ENCODE measurements around the gene AFF3. TPM values are rescaled to one million over a fixed set of nuclear protein-coding genes. Genes with fewer than 3 reads are reported as not detected.

Gene AFF3
- total RNA-seq, 1 experiment from 2014 or later = not detected

DNA sequence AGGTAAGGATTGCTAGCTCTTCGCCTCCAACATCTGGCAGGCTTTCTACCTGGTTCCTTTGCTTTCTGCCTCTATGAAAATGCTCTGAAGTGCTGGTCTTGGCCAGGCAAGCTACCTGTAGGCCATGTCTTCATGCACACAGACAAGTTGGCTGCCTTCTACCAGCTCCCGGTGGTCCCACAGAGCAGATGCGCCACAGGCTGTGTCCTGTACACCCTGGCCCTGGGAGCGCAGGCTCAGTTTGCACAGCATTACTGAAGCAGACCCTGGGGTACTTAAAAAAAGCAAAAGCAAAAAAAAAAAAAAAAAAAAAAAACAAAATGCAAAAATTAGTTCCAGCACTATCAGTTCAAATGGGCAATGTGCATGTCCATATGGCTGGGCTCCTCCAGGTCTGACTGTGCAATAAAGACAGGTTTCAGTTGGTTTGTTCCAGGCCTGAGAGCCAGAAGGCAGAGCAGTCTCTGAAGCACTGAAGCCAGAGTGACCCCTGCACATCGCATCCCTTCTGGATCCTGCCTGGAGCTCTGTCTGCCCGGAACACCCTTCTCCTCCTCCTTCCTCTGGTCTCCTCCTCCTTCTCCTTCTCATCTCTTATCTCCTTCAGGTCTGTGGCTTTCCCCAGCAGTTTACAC is 364.6 kb downstream of the AFF3 start:
- no peak overlapping the region for H2AFZ ChIP-seq
- no peak overlapping the region for H3K4me2 ChIP-seq
- ChIA-PET CTCF (no interaction called here), POLR2A (ENCODE audit: unreplicated experiment) (no interaction called here)
- peaks cover 46% of the 10 kb centered on the region; the same call in 1 of the 2 replicates for H3K27me3 ChIP-seq (ENCODE audit: insufficient read depth, low read depth)
- BruUV-seq (replicated peaks) = no TSS peak
- intact Hi-C loops (cut with micrococcal nuclease; ENCODE audit: unreplicated experiment) = no loop called here
- H3K27ac ChIP-seq = no peak overlapping the region
- no peaks in the 10 kb centered on the region for H3K4me1 ChIP-seq (replicated peaks; ENCODE audit: insufficient read depth)
- no peaks in the 10 kb centered on the region for H3K36me3 ChIP-seq (ENCODE audit: low read depth)
- no peaks in the 10 kb centered on the region for H3F3A ChIP-seq (ENCODE audit: insufficient read depth, low read depth)
- H4K20me1 ChIP-seq (ENCODE audit: insufficient read depth) = no peaks in the 10 kb centered on the region
- H3K79me2 ChIP-seq (ENCODE audit: low read depth) = no peaks in the 10 kb centered on the region
- no peaks in the 10 kb centered on the region for H3K9me2 ChIP-seq (ENCODE audit: insufficient read depth)
- TF ChIP-seq CTCF (conservative IDR thresholded peaks at IDR 0.05) (no peak), EZH2 (IDR thresholded peaks at IDR 0.05; ENCODE audit: low read depth) (no peak)
- H3K4me3 ChIP-seq = no peak overlapping the region
- H3K9me3 ChIP-seq (ENCODE audit: insufficient read depth, low read depth) = no peaks in the 10 kb centered on the region
- DNase-seq = no peak

- intact Hi-C loops (cut with micrococcal nuclease; ENCODE audit: unreplicated experiment) = no loop called here
- Histone ChIP-seq H3K9me3 (ENCODE audit: insufficient read depth, low read depth) (no peaks in the 10 kb centered on the region), H3K79me2 (ENCODE audit: low read depth) (no peaks in the 10 kb centered on the region), H3K4me2 (no peak overlapping the region), H3K27me3 (ENCODE audit: insufficient read depth, low read depth) (peaks cover 53% of the 10 kb centered on the region; the same call in 1 of the 2 replicates), H3K36me3 (ENCODE audit: low read depth) (no peaks in the 10 kb centered on the region), H3K4me1 (replicated peaks; ENCODE audit: insufficient read depth) (no peaks in the 10 kb centered on the region), H3K9me2 (ENCODE audit: insufficient read depth) (no peaks in the 10 kb centered on the region), H4K20me1 (ENCODE audit: insufficient read depth) (no peaks in the 10 kb centered on the region), H3K4me3 (no peak overlapping the region), H2AFZ (no peak overlapping the region), H3K27ac (no peak overlapping the region), H3F3A (ENCODE audit: insufficient read depth, low read depth) (no peaks in the 10 kb centered on the region)
- CTCF ChIA-PET = no interaction called here
- BruUV-seq (replicated peaks) = no TSS peak
- TF ChIP-seq EZH2 (IDR thresholded peaks at IDR 0.05; ENCODE audit: low read depth) (no peak), CTCF (conservative IDR thresholded peaks at IDR 0.05) (no peak)
- POLR2A ChIA-PET (ENCODE audit: unreplicated experiment) = interaction anchor here (0.7 kb wide), 1 partner anchor 225 kb away, joined by 5 read pairs; no protein-coding TSS in a partner anchor
- DNase-seq = no peak
Measured at GRCh38 chr2:99776906-99777646, 365.3 kb downstream of the AFF3 start.

- Histone ChIP-seq H3K27me3 (ENCODE audit: insufficient read depth, low read depth) (peaks cover 61% of the 10 kb centered on the region; the same call in 1 of the 2 replicates), H3K4me2 (no peak overlapping the region), H3K4me1 (replicated peaks; ENCODE audit: insufficient read depth) (no peaks in the 10 kb centered on the region), H3K36me3 (ENCODE audit: low read depth) (no peaks in the 10 kb centered on the region), H3F3A (ENCODE audit: insufficient read depth, low read depth) (no peaks in the 10 kb centered on the region), H4K20me1 (ENCODE audit: insufficient read depth) (no peaks in the 10 kb centered on the region), H3K4me3 (no peak overlapping the region), H3K79me2 (ENCODE audit: low read depth) (no peaks in the 10 kb centered on the region), H3K27ac (no peak overlapping the region), H3K9me3 (ENCODE audit: insufficient read depth, low read depth) (no peaks in the 10 kb centered on the region), H2AFZ (no peak overlapping the region), H3K9me2 (ENCODE audit: insufficient read depth) (no peaks in the 10 kb centered on the region)
- POLR2A ChIA-PET (ENCODE audit: unreplicated experiment) = interaction anchor here (0.7 kb wide), 1 partner anchor 226 kb away, joined by 5 read pairs; no protein-coding TSS in a partner anchor
- no TSS peak for BruUV-seq (replicated peaks)
- DNase-seq = no peak
- CTCF ChIA-PET = no interaction called here
- intact Hi-C loops (cut with micrococcal nuclease; ENCODE audit: unreplicated experiment) = no loop called here
- TF ChIP-seq EZH2 (IDR thresholded peaks at IDR 0.05; ENCODE audit: low read depth) (no peak), CTCF (conservative IDR thresholded peaks at IDR 0.05) (no peak)
Measured at GRCh38 chr2:99776206-99776905, 366.0 kb downstream of the AFF3 start.

Data from PC-9 (cell line).